ENCODE results near the gene VPREB3.

DNA sequence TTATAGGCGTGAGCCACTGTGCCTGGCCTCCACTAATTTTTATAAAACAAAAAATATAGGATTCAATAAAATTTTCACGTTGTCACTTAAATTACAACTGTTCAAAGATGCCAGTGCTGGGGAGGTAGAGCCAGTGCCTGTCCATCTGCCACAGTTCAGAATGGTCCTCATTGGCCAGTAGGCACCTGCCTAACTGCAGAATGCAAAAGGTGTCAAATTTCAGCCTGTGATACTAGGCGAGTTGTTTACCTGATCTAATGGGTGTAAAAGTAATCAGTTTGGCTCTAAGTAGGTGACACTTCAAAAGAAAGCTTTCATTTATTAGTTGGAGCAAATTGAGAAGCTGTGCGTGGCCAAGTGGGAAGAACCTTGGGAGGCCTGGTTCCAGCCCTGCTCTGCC, 34.9 kb upstream of the VPREB3 start:
- TF ChIP-seq, protein P1, sequence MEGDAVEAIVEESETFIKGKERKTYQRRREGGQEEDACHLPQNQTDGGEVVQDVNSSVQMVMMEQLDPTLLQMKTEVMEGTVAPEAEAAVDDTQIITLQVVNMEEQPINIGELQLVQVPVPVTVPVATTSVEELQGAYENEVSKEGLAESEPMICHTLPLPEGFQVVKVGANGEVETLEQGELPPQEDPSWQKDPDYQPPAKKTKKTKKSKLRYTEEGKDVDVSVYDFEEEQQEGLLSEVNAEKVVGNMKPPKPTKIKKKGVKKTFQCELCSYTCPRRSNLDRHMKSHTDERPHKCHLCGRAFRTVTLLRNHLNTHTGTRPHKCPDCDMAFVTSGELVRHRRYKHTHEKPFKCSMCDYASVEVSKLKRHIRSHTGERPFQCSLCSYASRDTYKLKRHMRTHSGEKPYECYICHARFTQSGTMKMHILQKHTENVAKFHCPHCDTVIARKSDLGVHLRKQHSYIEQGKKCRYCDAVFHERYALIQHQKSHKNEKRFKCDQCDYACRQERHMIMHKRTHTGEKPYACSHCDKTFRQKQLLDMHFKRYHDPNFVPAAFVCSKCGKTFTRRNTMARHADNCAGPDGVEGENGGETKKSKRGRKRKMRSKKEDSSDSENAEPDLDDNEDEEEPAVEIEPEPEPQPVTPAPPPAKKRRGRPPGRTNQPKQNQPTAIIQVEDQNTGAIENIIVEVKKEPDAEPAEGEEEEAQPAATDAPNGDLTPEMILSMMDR (IDR thresholded peaks at IDR 0.05), result no peak
- TF ChIP-seq POLR2A (IDR thresholded peaks at IDR 0.05), result no peak
